Naive thymus-derived CD4-positive, alpha-beta T cell (primary cell): ENCODE data around the gene CCDC85C. TPM values are rescaled to one million over a fixed set of nuclear protein-coding genes. Genes with fewer than 3 reads are reported as not detected.

Source experiments
- ATAC-seq: fragments of 150-1000 bp; cut with Tn5 transposase; 2 replicates; pipeline ENCODE4 v1.10.0; 2021; ENCODE audit warnings: mild to moderate bottlenecking, moderate library complexity
- CTCF ChIA-PET: fragments of 350-600 bp; sonication (Branson Sonifier 250); formaldehyde crosslinking; loops from one replicate; lab custom pipeline; 2021; ENCODE audit warnings: antibody characterized with exemption; lab: Charles Lee
- POLR2A ChIA-PET: fragments of 350-600 bp; sonication (Branson Sonifier 250); formaldehyde crosslinking; loops from one replicate; lab custom pipeline; 2021; ENCODE audit warnings: antibody characterized with exemption, inconsistent platforms; lab: Charles Lee
- DNase-seq, 9 donors: peaks; one replicate each; pipeline versions ENCODE4 v3.0.0 to v3.0.0-alpha.2; 2020 to 2022; ENCODE audit warnings: mixed read lengths in 1 of 9
- H3K27ac ChIP-seq: one replicate; pipeline ENCODE4 v1.7.0; 2013; ENCODE audit warnings: mild to moderate bottlenecking, low read depth, low read length, moderate library complexity
- H3K27me3 ChIP-seq, 2 donors: one replicate each; pipeline ENCODE4 v1.7.0; 2013; ENCODE audit warnings: low read length in 2 of 2, mild to moderate bottlenecking in 2 of 2, moderate library complexity in 2 of 2; ENCODE audit not compliant: control insufficient read depth in 2 of 2, insufficient read depth in 2 of 2
- H3K36me3 ChIP-seq, 3 experiments: 1 replicate in 2 of 3; 2 replicates in 1 of 3; pipeline ENCODE4 v1.7.0; 2013; ENCODE audit warnings: low read length in 3 of 3, mild to moderate bottlenecking in 3 of 3, moderate library complexity in 1 of 3; ENCODE audit not compliant: insufficient read depth in 3 of 3, control insufficient read depth in 2 of 3
- H3K4me1 ChIP-seq, 2 donors: one replicate each; pipeline ENCODE4 v1.7.0; 2013; ENCODE audit warnings: low read length in 2 of 2, mild to moderate bottlenecking in 2 of 2, moderate library complexity in 1 of 2; ENCODE audit not compliant: control insufficient read depth in 2 of 2, insufficient read depth in 2 of 2
- H3K4me3 ChIP-seq: 2 replicates; pipeline ENCODE4 v1.7.0; 2013; ENCODE audit warnings: mild to moderate bottlenecking, low read length
- H3K9me3 ChIP-seq, 3 experiments: 1 replicate in 2 of 3; 2 replicates in 1 of 3; pipeline ENCODE4 v1.7.0; 2013; ENCODE audit warnings: low read length in 3 of 3; ENCODE audit not compliant: control insufficient read depth in 2 of 3
- H3K27ac Mint-ChIP-seq, 9 donors: one replicate each; pipeline ENCODE4 v1.8.0; 2020 to 2022; ENCODE audit warnings: mixed read lengths in 9 of 9, mild to moderate bottlenecking in 8 of 9, moderate library complexity in 5 of 9, inconsistent platforms in 2 of 9
- H3K27me3 Mint-ChIP-seq, 5 donors: one replicate each; pipeline ENCODE4 v1.8.0; 2021 to 2022; ENCODE audit warnings: mixed read lengths in 5 of 5, mild to moderate bottlenecking in 1 of 5
- H3K36me3 Mint-ChIP-seq, 5 donors: one replicate each; pipeline ENCODE4 v1.8.0; 2020 to 2022; ENCODE audit warnings: mixed read lengths in 5 of 5, mild to moderate bottlenecking in 3 of 5, inconsistent platforms in 1 of 5
- H3K4me1 Mint-ChIP-seq, 7 donors: one replicate each; pipeline ENCODE4 v1.8.0; 2020 to 2022; ENCODE audit warnings: mixed read lengths in 7 of 7, mild to moderate bottlenecking in 3 of 7, inconsistent platforms in 1 of 7
- H3K4me3 Mint-ChIP-seq, 10 donors: one replicate each; pipeline ENCODE4 v1.8.0; 2020 to 2022; ENCODE audit warnings: mild to moderate bottlenecking in 10 of 10, mixed read lengths in 10 of 10, moderate library complexity in 6 of 10, inconsistent platforms in 2 of 10
- H3K9me3 Mint-ChIP-seq, 11 donors: one replicate each; pipeline ENCODE4 v1.8.0; 2020 to 2022; ENCODE audit warnings: mixed read lengths in 11 of 11, mild to moderate bottlenecking in 4 of 11, inconsistent platforms in 1 of 11, moderate library complexity in 1 of 11
- intact Hi-C, 2 donors: fragments of 100-400 bp; cut with micrococcal nuclease; formaldehyde crosslinking; loops; one replicate each; pipeline ENCODE4 v1.15.1; 2023
- polyA plus RNA-seq, 2 donors: library from polyadenylated mRNA; unstranded; fragments of 300-500 nt; fragmentation: Illumina TruSeq; gene quantifications; one replicate each; pipeline ENCODE4 v1.2.3, GENCODE V29; 2021
- total RNA-seq, 6 experiments: library from RNA in 5 of 6; stranded (reverse) in 5 of 6; gene quantifications; 1 replicate in 5 of 6; 2 replicates in 1 of 6; pipeline ENCODE4 v1.2.3 and lab custom pipeline; 2021 to 2026

Gene CCDC85C
- total and polyA plus RNA-seq, 7 experiments from 2014 or later = 0.76 to 9.9 (median 7.8) TPM

DNA sequence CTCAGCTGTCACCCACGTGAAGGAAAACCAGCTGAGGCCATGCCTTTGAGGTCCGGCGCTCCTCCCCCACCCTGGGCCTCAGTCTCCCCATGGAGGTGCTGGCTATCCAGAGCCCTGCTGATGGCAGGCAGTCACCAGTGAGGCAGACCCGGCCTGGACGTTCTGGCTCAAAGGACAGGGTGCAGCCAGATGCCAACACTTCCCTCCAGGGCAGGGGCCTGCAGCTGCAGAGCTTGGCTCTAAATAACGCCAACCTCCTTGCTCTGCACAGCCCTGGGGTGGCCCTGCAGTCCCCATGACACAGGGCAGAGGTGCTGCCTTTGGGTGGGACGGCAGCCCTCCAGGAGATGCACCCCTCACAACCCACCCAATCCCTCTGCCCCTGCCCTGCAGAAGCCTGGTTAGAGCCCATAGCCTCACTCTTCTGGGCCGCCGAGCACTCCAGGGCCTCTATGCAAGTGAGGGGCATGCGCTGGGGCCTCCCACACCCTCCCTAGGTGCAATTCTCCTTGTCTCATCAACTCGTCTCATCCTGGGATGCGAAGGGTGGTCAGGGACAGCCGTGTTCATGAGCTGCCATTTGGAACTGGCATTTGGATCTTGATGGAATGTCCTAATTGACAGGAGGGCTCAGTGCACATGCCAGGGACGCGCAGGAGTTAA lies 30.4 kb downstream of the CCDC85C start:
- Mint-ChIP-seq H3K27ac (no peak overlapping the region), H3K36me3 (no peaks in the 10 kb centered on the region), H3K9me3 (no peaks in the 10 kb centered on the region), H3K4me1 (peaks cover 0 to 21% (median 7%) of the 10 kb centered on the region in 7 donors), H3K27me3 (no peaks in the 10 kb centered on the region), H3K4me3 (peak overlapping the region in 1 of 10 donors; percentile 16)
- ATAC-seq = no peak
- no peaks in the 10 kb centered on the region for H3K4me1 ChIP-seq
- no peaks in the 10 kb centered on the region for H3K27me3 ChIP-seq
- ChIA-PET CTCF (no interaction called here), POLR2A (no interaction called here)
- no peak overlapping the region for H3K4me3 ChIP-seq
- H3K36me3 ChIP-seq = no peaks in the 10 kb centered on the region
- intact Hi-C loops = no loop called here
- DNase-seq = no peak
- no peaks in the 10 kb centered on the region for H3K9me3 ChIP-seq
- no peak overlapping the region for H3K27ac ChIP-seq

- Mint-ChIP-seq H3K4me1 (peaks cover 0 to 21% (median 7%) of the 10 kb centered on the region in 7 donors), H3K27me3 (no peaks in the 10 kb centered on the region), H3K4me3 (no peak overlapping the region), H3K9me3 (no peaks in the 10 kb centered on the region), H3K27ac (no peak overlapping the region), H3K36me3 (no peaks in the 10 kb centered on the region)
- Histone ChIP-seq H3K4me3 (no peak overlapping the region), H3K27me3 (no peaks in the 10 kb centered on the region), H3K36me3 (no peaks in the 10 kb centered on the region), H3K4me1 (no peaks in the 10 kb centered on the region), H3K27ac (no peak overlapping the region), H3K9me3 (no peaks in the 10 kb centered on the region)
- intact Hi-C loops = no loop called here
- ChIA-PET CTCF (no interaction called here), POLR2A (interaction anchor here (0.7 kb wide), 1 partner anchor 50 kb away, joined by 3 read pairs; no protein-coding TSS in a partner anchor)
- DNase-seq = no peak
- ATAC-seq = no peak
These were observed 31.0 kb downstream of the CCDC85C start for GRCh38 chr14:99573000-99573330.

DNA sequence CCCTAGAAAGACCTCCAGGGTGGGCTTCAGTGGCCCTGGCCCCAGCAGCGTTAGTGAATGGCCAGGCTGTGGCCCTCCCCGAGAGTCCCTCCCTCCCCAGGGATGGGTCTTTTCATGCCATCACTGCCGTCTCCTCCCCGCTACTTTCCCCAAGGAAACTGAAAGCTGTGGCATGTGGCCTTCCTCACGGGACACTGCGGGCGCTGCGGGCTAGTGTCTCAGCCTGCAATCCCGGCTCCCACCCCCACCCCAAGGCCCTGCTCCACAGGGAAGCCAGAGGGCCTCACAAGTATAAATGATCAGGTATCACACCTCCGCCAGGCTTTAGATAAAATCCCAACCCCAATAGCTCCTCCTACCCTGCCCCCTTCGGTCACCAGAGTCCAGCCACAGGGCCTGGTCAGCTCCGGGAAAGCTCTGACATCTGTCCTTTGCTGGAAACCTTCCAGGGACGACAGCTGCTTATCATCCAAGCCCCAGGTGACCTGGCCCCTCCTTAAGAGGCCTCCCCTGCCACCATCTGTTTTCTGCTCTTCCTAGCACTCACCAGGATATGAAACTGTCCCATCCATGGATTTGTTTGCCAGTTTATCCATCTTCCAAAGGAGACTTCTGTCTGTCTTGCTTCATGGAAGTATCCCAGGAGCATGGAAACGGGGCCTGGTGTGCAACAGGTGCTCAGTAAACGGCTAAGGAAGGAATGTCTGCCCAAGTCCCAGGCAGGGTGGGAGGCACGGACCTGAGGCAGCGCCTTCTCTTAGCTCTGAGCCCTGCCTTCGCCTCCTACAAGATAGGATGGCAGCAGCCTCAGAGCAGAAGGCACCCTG lies 31.6 kb downstream of the CCDC85C start:
- ATAC-seq = no peak
- Mint-ChIP-seq H3K4me1 (peaks cover 0 to 18% (median 7%) of the 10 kb centered on the region in 7 donors), H3K27ac (peak overlapping the region in 1 of 9 donors; percentile 67), H3K27me3 (no peaks in the 10 kb centered on the region), H3K4me3 (no peak overlapping the region), H3K36me3 (no peaks in the 10 kb centered on the region), H3K9me3 (no peaks in the 10 kb centered on the region)
- H3K36me3 ChIP-seq = no peaks in the 10 kb centered on the region
- no peak for DNase-seq
- intact Hi-C loops = no loop called here
- ChIA-PET POLR2A (interaction anchor here (0.7 kb wide), 1 partner anchor 50 kb away, joined by 3 read pairs; no protein-coding TSS in a partner anchor), CTCF (no interaction called here)
- no peaks in the 10 kb centered on the region for H3K9me3 ChIP-seq
- H3K4me3 ChIP-seq = no peak overlapping the region
- no peaks in the 10 kb centered on the region for H3K4me1 ChIP-seq
- no peak overlapping the region for H3K27ac ChIP-seq
- H3K27me3 ChIP-seq = no peaks in the 10 kb centered on the region

DNA sequence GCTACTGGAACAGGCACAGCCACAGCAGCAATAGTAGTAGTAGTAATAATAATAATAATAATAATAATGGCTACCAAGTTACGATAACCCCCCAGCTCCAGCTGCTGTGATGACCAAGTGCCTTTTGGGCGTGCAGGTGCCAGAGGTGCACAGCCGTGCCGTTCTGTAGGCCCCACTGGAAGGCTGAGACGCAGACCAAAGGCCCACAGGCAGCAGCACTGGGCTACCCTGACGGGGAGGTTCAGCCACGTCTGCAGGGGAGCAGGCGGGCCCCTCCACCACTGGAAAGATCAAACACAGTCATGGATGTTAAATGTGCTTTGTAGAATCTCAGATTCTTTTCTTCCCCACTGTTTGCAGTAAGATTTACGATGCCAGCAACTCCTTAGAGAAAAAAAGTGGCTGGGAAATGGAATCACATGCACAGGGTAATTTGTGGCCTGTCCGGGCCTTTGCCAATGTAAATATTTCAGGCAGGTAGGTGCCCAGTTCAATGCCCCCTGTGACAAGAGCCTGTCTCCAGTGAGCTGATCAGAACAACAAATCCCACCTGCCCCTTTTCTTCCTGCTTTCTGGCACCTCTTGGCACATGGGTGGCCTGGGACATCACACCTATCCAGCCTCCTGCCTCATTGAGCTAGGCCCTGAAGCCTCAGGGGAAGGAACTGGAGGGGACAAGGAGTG lies 32.6 kb downstream of the CCDC85C start:
- no peaks in the 10 kb centered on the region for H3K4me1 ChIP-seq
- Mint-ChIP-seq H3K27ac (no peak overlapping the region), H3K4me3 (no peak overlapping the region), H3K4me1 (peaks cover 0 to 18% (median 7%) of the 10 kb centered on the region in 7 donors), H3K9me3 (no peaks in the 10 kb centered on the region), H3K27me3 (no peaks in the 10 kb centered on the region), H3K36me3 (no peaks in the 10 kb centered on the region)
- CTCF ChIA-PET = no interaction called here
- POLR2A ChIA-PET = no interaction called here
- no peak overlapping the region for H3K27ac ChIP-seq
- H3K27me3 ChIP-seq = no peaks in the 10 kb centered on the region
- ATAC-seq = no peak
- no peaks in the 10 kb centered on the region for H3K9me3 ChIP-seq
- intact Hi-C loops = no loop called here
- no peaks in the 10 kb centered on the region for H3K36me3 ChIP-seq
- H3K4me3 ChIP-seq = no peak overlapping the region
- DNase-seq = no peak

- no peaks in the 10 kb centered on the region for H3K36me3 Mint-ChIP-seq
- POLR2A ChIA-PET = no interaction called here
- H3K27me3 ChIP-seq = no peaks in the 10 kb centered on the region
- no peaks in the 10 kb centered on the region for H3K9me3 Mint-ChIP-seq
- no peak overlapping the region for H3K27ac Mint-ChIP-seq
- H3K27ac ChIP-seq = no peak overlapping the region
- DNase-seq = no peak
- ATAC-seq = no peak
- no peaks in the 10 kb centered on the region for H3K27me3 Mint-ChIP-seq
- no peaks in the 10 kb centered on the region for H3K9me3 ChIP-seq
- H3K4me3 ChIP-seq = no peak overlapping the region
- no peaks in the 10 kb centered on the region for H3K36me3 ChIP-seq
- H3K4me1 Mint-ChIP-seq = peaks cover 0 to 17% (median 7%) of the 10 kb centered on the region in 7 donors
- intact Hi-C loops = no loop called here
- H3K4me3 Mint-ChIP-seq = no peak overlapping the region
- CTCF ChIA-PET = no interaction called here
- H3K4me1 ChIP-seq = no peaks in the 10 kb centered on the region
These were observed 33.3 kb downstream of the CCDC85C start for GRCh38 chr14:99570544-99571302.

DNA sequence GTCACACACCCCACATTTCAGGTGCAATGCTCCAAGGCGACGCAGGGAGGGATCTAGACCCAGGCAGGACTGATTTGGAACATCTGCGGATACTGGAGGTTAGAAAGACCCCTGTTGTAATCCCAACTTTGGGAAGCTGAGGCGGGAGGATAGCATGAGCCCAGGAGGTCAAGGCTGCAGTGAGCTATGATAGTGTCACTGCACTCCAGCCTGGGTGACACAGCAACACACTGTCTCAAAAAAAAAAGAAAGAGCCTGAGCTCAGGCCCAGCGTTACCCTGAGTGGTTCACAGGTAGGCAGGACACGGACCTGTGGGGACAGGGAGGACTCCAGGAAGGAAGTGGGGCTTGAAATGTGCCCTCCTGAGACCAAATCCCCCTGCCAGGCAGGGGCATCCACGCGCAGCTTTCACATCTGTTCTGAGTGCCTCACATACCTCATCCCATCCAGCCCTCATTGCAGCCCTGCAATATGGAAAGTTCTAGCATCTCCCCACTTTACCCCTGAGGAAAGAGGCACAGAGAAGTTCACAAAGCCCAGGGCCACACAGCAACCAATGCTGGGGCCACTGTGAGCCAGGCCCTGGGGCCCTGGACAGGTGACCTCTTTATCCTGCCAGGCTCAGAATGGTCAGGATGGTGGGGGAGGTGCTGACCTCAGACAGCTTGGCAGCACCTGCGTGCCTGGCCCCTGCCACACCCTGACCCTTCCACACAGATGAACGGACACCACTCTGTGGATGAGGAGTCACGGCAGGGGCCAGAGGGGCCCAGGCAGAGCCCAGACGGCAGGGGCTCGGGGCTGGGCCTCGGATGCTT lies 34.1 kb downstream of the CCDC85C start:
- no peaks in the 10 kb centered on the region for H3K36me3 ChIP-seq
- ChIA-PET POLR2A (no interaction called here), CTCF (interaction anchor here (0.6 kb wide), 1 partner anchor 603 kb away, joined by 3 read pairs; no protein-coding TSS in a partner anchor)
- peaks cover 0 to 17% (median under 1%) of the 10 kb centered on the region in 7 donors for H3K4me1 Mint-ChIP-seq
- no peaks in the 10 kb centered on the region for H3K4me1 ChIP-seq
- H3K4me3 Mint-ChIP-seq = no peak overlapping the region
- ATAC-seq (no peak), DNase-seq (no peak)
- intact Hi-C loops = no loop called here
- no peaks in the 10 kb centered on the region for H3K9me3 Mint-ChIP-seq
- H3K36me3 Mint-ChIP-seq = no peaks in the 10 kb centered on the region
- H3K9me3 ChIP-seq = no peaks in the 10 kb centered on the region
- H3K27me3 Mint-ChIP-seq = no peaks in the 10 kb centered on the region
- no peak overlapping the region for H3K27ac ChIP-seq
- H3K4me3 ChIP-seq = no peak overlapping the region
- H3K27ac Mint-ChIP-seq = peak overlapping the region in 1 of 9 donors; percentile 25
- no peaks in the 10 kb centered on the region for H3K27me3 ChIP-seq
